Activated CD4-positive, alpha-beta T cell treated with anti-CD3 and anti-CD28 coated beads, Interleukin-2, Interleukin-4, amounts not matched to agents 100 ng/mL and 50 ng/mL, durations not matched to agents 16 hours and 8 hours (primary cell): ENCODE data around the gene TMEM92.
A peak's percentile ranks its signal among the peaks of the same experiment; 100 is the strongest.
"Not testable (repeated sequence)": the region's sequence is repeated elsewhere in the genome, so short reads cannot be mapped to it uniquely, and the experiment has no call there.

Experiments
- DNase-seq: peaks from one replicate; pipeline ENCODE4 v3.0.0-alpha.2; 2020; ENCODE audit warnings: low spot score

TMEM92 gene

GRCh38 chr17:50301891-50302584 lies 27.8 kb downstream of the TMEM92 start:
- peak; percentile 30 for DNase-seq

GRCh38 chr17:50303051-50303450 lies 28.8 kb downstream of the TMEM92 start:
- no peak for DNase-seq

- DNase-seq: no peak
These were observed 29.3 kb downstream of the TMEM92 start for GRCh38 chr17:50303596-50303995.

GRCh38 chr17:50304781-50305404 lies 30.6 kb downstream of the TMEM92 start:
- DNase-seq: no peak

GRCh38 chr17:50307654-50308053 lies 33.4 kb downstream of the TMEM92 start:
- DNase-seq: no peak

GRCh38 chr17:50308666-50309065 lies 34.4 kb downstream of the TMEM92 start:
- no peak for DNase-seq

GRCh38 chr17:50310455-50311111 lies 36.3 kb downstream of the TMEM92 start:
- DNase-seq: no peak

- peak; percentile 44 for DNase-seq
These were observed 36.8 kb downstream of the TMEM92 start for GRCh38 chr17:50311112-50311460.

GRCh38 chr17:50311483-50311882 lies 37.2 kb downstream of the TMEM92 start:
- DNase-seq: no peak

- no peak for DNase-seq
These were observed 38.0 kb downstream of the TMEM92 start for GRCh38 chr17:50312308-50312707.

GRCh38 chr17:50314456-50315011 lies 40.3 kb downstream of the TMEM92 start:
- no peak for DNase-seq

GRCh38 chr17:50316016-50316587 lies 41.8 kb downstream of the TMEM92 start:
- DNase-seq: no peak

GRCh38 chr17:50316660-50317059 lies 42.4 kb downstream of the TMEM92 start:
- not testable (repeated sequence) for DNase-seq

GRCh38 chr17:50317121-50317520 lies 42.9 kb downstream of the TMEM92 start:
- DNase-seq: no peak

- DNase-seq: no peak
These were observed 44.4 kb downstream of the TMEM92 start for GRCh38 chr17:50318501-50319285.

GRCh38 chr17:50319306-50320004 lies 45.2 kb downstream of the TMEM92 start:
- no peak for DNase-seq

- no peak for DNase-seq
These were observed 48.0 kb downstream of the TMEM92 start for GRCh38 chr17:50322271-50322670.

- no peak for DNase-seq
These were observed 48.8 kb downstream of the TMEM92 start for GRCh38 chr17:50323060-50323459.

- DNase-seq: no peak
These were observed 51.6 kb downstream of the TMEM92 start for GRCh38 chr17:50325906-50326305.

GRCh38 chr17:50326831-50327364 lies 52.6 kb downstream of the TMEM92 start:
- DNase-seq: peak; percentile 22
